Middle frontal gyrus (tissue), 1 donor: ENCODE data around the gene SHC2.

Experiments used
- DNase-seq: peaks from one replicate; pipeline ENCODE4 v3.0.0-alpha.2; 2015; ENCODE audit warnings: low spot score; ENCODE audit errors: extremely low spot score

Gene SHC2, protein sequence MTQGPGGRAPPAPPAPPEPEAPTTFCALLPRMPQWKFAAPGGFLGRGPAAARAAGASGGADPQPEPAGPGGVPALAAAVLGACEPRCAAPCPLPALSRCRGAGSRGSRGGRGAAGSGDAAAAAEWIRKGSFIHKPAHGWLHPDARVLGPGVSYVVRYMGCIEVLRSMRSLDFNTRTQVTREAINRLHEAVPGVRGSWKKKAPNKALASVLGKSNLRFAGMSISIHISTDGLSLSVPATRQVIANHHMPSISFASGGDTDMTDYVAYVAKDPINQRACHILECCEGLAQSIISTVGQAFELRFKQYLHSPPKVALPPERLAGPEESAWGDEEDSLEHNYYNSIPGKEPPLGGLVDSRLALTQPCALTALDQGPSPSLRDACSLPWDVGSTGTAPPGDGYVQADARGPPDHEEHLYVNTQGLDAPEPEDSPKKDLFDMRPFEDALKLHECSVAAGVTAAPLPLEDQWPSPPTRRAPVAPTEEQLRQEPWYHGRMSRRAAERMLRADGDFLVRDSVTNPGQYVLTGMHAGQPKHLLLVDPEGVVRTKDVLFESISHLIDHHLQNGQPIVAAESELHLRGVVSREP

GRCh38 chr19:460877-461720 lies at the start of gene SHC2:
Gene SHC2 (minus strand): TSS chr19:461033. CDS start chr19:460996, 37 bp downstream.
- no peak for DNase-seq

- DNase-seq = no peak
These were observed 47.6 kb upstream of the SHC2 start for GRCh38 chr19:508204-509150.

DNA sequence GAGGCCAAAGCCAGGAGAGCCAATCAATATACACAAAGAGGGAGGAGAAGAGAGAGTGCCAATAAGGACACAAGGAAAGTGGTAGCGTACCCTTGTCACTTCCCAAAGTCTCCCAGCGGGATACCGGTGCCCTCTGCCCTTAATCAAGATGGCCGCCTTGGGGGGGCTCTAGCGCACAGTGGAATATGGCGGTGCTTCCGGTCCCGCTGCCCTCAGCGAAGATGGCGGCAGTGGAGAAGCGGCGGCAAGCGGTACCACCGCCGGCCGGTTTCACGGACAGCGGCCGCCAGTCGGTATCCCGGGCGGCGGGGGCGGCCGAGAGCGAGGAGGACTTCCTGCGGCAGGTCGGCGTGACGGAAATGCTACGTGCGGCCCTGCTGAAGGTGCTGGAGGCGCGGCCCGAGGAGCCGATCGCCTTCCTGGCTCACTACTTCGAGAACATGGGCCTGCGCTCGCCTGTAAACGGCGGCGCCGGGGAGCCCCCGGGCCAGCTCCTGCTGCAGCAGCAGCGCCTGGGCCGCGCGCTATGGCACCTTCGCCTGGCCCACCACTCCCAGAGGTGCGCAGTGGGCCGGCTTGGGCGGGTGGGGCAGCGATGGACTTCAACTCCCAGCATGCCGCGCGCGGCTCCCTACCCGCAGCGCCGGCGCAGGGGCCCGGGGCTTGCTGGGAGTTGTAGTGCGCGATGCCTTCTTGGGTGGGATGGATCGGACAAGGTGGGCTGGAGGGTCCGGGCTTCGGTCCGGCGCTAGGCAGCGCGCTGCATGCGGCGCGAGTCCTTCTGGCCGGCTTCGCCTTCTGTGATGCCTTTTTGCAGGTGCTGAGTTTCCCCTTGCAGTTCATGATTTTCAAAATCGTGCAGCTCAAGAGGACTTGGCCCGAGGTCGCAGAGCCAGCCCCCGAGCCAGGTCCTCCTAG lies 46.7 kb upstream of the SHC2 start, which contains the start of gene TPGS1:
TPGS1 (plus strand) TSS at position 212 of the 918 bp plus-strand sequence; CDS start at position 222, 10 bp downstream.
- peak; percentile 75 for DNase-seq

- peak; percentile 99 for DNase-seq
These were observed 45.8 kb upstream of the SHC2 start for GRCh38 chr19:506404-507285.

- no peak for DNase-seq
These were observed 43.8 kb upstream of the SHC2 start for GRCh38 chr19:504616-505015.

- DNase-seq = no peak
These were observed 40.8 kb upstream of the SHC2 start for GRCh38 chr19:501646-502045.

- no peak for DNase-seq
These were observed 38.3 kb upstream of the SHC2 start for GRCh38 chr19:498977-499623.

GRCh38 chr19:498511-498891 lies 37.7 kb upstream of the SHC2 start:
- no peak for DNase-seq

GRCh38 chr19:497869-498510 lies 37.2 kb upstream of the SHC2 start:
- DNase-seq = no peak

DNA sequence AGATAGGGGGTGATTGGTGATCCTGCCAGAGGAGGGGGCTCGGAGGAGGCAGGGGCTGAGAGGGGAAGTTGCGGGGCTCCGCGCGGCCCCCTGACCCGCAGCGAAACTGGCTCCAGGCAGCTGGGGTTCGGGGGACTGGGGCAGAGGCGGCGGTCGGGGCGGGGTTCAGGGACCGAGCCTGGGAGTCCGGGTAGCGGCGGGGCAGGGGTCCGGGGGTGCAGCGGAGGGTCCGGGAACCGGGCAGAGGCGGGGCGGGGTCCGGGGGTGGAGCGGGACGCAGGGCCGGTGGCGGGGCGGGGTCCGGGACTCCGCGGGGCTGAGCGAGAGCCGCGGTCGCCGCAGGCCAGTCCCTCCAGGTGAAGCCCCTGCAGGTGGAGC lies 36.6 kb upstream of the SHC2 start:
- no peak for DNase-seq

DNA sequence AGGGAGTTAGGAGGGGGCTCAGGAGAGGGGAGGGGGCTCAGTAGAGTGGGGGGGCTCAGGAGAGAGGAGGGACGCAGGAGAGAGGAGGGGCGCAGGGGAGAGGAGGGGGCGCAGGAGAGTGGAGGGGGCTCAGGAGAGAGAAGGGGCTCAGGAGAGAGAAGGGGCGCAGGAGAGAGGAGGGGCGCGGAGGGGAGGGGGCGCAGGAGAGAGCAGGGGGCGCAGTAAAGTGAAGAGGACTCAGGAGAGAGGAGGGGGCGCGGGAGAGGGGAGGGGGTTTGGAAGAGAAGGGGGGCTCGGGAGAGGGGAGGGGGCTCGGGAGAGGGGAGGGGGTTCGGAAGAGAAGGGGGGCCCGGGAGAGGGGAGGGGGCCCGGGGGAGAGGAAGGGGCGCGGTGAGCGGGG lies 36.2 kb upstream of the SHC2 start:
- no peak for DNase-seq

GRCh38 chr19:496112-496665 lies 35.4 kb upstream of the SHC2 start, which contains the start of gene MADCAM1:
Gene MADCAM1 (plus strand): TSS chr19:496486. CDS start chr19:496500, 14 bp downstream.
- DNase-seq = no peak

DNA sequence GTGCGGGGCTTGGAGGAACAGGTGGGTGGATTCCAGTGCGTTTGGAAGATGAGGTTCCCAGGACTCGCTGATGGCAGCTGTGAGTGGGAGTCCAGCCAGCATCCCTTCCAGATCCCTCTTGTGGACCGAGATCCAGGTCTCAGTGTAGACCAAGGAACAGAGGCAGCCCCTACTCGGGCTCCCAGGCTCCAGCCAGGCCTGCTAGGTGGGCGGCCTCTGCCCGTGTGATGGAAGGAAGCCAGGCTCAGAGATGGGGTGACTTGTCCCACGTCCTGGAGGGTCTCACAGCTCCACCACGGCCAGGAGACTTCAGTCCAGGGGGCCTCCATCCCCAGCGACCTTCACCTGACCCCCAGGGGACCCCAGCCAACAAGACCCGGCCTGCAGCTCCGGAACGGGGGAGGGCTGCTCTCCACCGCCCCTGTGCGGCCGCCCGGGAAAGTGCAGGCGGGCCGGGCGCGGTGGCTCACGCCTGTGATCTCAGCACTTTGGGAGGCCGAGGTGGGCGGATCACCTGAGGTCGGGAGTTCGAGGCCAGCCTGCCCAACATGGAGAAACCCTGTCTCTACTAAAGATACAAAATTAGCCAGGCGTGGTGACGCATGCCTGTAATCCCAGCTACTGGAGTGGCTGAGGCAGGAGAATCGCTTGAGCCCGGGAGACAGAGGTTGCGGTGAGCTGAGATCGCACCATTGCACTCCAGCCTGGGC lies 34.7 kb upstream of the SHC2 start:
- DNase-seq = peak; percentile 17

GRCh38 chr19:495081-495401 lies 34.2 kb upstream of the SHC2 start:
- DNase-seq = no peak

GRCh38 chr19:494171-495080 lies 33.6 kb upstream of the SHC2 start:
- DNase-seq = no peak
